COLO829 (cell line): ENCODE results near the gene ZBTB25.

Experiments used
- DNase-seq: peaks from one replicate; pipeline ENCODE4 v3.0.0; 2012; ENCODE audit warnings: low spot score

ZBTB25 gene

GRCh38 chr14:64516969-64517368 lies 13.3 kb upstream of the ZBTB25 start:
- no peak for DNase-seq

- no peak for DNase-seq
These were observed 11.4 kb upstream of the ZBTB25 start for GRCh38 chr14:64515053-64515452.

- DNase-seq, result no peak
These were observed 9.6 kb upstream of the ZBTB25 start for GRCh38 chr14:64513271-64513670.

- DNase-seq, result peak; percentile 36
These were observed 7.4 kb upstream of the ZBTB25 start for GRCh38 chr14:64510825-64511671.

- no peak for DNase-seq
These were observed 5.4 kb upstream of the ZBTB25 start for GRCh38 chr14:64509036-64509435.

- DNase-seq, result no peak
These were observed 4.7 kb upstream of the ZBTB25 start for GRCh38 chr14:64508215-64508776.

GRCh38 chr14:64507376-64508156 lies 3.9 kb upstream of the ZBTB25 start:
- no peak for DNase-seq

GRCh38 chr14:64506721-64507120 lies 3.1 kb upstream of the ZBTB25 start:
- DNase-seq, result no peak

GRCh38 chr14:64504897-64505794 lies 1.5 kb upstream of the ZBTB25 start:
- DNase-seq, result peak; percentile 86

GRCh38 chr14:64504310-64504896 lies 765 bp upstream of the ZBTB25 start, which contains the start of gene ZBTB1:
Gene ZBTB1 (plus strand): TSS chr14:64504770. CDS start chr14:64521505, 16,735 bp downstream.
- peak; percentile 67 for DNase-seq

- no peak for DNase-seq
These were observed 678 bp downstream of the ZBTB25 start for GRCh38 chr14:64502887-64503433.

GRCh38 chr14:64502456-64502855 lies 1.2 kb downstream of the ZBTB25 start:
- DNase-seq, result no peak

GRCh38 chr14:64501411-64502171 lies 2.0 kb downstream of the ZBTB25 start:
- no peak for DNase-seq

GRCh38 chr14:64500088-64500487 lies 3.5 kb downstream of the ZBTB25 start:
- no peak for DNase-seq

- no peak for DNase-seq
These were observed 6.9 kb downstream of the ZBTB25 start for GRCh38 chr14:64496764-64497163.

- no peak for DNase-seq
These were observed 8.4 kb downstream of the ZBTB25 start for GRCh38 chr14:64495252-64495651.

- no peak for DNase-seq
These were observed 10.2 kb downstream of the ZBTB25 start for GRCh38 chr14:64493455-64493854.

GRCh38 chr14:64491637-64492036 lies 12.0 kb downstream of the ZBTB25 start:
- no peak for DNase-seq

- DNase-seq, result no peak
These were observed 15.0 kb downstream of the ZBTB25 start for GRCh38 chr14:64488590-64489099.

- DNase-seq, result peak; percentile 29
These were observed 24.9 kb downstream of the ZBTB25 start for GRCh38 chr14:64478634-64479250.
